Stimulated activated CD4-positive, alpha-beta T cell treated with anti-CD3 and anti-CD28 coated beads, Interleukin-15, amount 100 ng/mL, for 24 hours (primary cell): ENCODE results near the gene MFSD12.

ENCODE experiments used
- DNase-seq: peaks from one replicate; pipeline ENCODE4 v3.0.0-alpha.2; 2020

The MFSD12 gene

DNA sequence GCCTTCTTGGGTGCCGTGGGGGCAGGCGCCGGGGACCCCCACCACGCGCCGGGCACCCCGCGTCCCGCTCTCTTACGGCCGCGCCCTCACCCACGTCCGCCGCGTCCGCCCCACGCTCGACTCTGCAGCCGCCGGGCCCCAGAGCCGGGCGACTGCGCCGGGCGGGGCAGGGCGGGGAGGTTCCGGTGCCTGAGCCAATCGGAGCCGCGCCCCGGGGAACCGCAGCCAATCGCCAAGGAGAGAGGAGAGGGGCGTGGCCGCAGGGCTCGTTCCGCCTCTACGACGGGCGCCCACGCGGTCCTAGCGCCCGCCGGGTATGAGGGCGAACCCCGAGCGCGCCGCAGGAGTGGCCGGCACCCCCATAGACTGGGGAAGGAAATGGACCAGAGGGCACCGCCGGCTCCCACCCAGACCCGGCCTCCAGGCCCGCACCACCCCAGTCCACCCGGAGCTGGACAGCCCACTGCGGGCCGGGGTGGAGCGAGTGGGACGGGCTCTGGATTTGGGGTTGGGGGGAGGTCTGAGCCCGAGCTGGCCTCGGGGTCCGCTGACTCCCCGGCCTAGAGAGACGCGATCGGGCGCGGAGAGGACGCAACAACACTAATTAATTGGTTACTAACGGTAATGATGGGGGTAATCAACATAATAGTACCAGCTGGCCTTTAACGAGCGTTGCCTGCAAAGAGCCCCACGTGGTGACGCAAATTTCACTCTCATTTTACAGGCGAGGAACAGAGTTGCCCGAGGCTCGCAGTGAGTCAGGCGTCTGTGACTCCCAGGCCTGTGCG lies at the start of gene MFSD12:
Gene MFSD12, minus strand, starts transcription at position 126 of the 788 bp plus-strand sequence. CDS start 183 bp downstream, outside the sequence.
- DNase-seq: peak; percentile 98

DNA sequence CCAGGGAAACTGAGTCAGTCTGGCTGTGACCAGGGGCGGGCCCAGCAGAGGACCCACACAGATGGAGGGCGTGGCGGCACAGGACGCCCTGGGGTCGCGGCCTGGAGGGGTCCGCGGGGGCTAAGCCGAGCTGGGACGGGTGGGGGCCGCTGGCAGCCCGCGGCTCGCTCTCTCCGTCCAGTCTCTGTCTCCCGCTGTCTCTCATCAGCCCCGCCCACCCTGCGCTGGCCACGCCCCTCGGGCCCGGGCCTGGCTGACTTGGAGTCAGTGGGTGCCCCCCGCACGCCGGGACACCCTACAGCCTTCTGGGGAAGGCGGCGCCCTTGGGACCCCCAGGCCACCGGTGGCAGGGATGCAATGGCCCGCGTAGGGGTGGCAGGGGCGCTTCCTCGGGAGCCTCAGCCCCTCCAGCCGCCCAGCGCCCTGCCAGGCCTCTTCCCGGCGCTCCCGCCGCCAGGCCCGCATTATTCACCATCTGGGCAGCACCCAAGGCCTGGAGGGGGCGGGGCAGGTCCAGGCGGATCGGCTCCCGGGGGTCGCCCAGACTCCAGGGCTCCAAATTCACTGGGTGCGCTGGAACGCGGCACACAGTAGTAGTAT lies 49.4 kb upstream of the MFSD12 start, which contains the start of gene TBXA2R:
Gene TBXA2R, minus strand, starts transcription at position 186 of the 600 bp plus-strand sequence. CDS start 6,241 bp downstream, outside the sequence.
- DNase-seq: peak; percentile 77

DNA sequence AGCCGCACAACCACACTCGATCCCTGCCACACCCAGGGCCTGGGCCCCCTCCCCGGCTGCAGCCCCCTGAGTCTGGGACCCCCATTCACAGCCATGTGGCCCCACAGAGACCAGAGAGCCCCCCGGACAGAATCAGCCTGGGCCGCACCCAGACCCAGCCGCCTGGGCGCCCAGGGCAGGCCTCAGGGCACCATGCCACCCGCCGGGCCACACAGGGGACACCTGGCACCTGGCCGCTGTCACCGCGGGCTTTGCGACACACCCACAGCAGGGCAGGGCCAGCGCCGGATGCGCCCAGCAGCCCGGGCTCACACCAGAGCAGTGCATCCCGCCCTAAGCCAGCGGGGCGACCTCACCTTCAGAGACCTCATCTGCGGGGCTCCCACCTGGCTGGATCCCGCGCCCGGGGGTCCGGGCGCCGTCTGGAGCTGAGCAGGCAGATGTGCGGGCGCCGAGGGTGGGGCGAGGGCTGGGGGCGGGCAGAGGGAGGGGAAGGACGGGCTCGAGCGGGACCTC lies 48.8 kb upstream of the MFSD12 start:
- DNase-seq: peak; percentile 49

DNA sequence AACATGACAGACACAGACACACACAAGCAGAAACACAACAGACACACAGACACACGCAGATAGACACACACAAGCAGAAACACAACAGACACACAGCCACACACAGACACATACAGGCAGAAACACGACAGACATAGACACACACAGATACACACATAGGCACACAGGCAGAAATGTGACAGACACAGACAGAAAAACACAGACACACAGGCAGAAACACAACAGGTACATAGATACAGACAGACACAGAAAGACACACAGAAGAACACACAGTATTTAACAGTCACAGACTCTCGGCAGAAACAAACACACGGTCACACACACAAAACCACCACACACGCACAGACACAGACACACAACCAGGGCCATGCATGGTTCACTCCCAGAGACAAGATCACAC lies 48.4 kb upstream of the MFSD12 start:
- DNase-seq: no peak

DNA sequence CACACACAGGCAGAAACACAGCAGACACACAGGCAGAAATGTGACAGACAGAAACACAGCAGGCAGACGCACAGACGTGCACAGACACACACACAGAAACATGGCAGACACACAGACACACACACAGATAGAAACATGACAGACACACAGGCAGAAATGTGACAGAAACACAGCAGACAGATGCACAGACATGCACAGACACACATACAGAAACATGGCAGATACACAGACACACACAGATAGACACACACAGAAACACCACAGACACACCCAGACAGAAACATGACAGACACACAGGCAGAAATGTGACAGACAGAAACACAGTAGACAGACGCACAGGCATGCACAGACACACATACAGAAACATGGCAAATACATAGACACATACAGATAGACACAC lies 48.0 kb upstream of the MFSD12 start:
- DNase-seq: no peak

DNA sequence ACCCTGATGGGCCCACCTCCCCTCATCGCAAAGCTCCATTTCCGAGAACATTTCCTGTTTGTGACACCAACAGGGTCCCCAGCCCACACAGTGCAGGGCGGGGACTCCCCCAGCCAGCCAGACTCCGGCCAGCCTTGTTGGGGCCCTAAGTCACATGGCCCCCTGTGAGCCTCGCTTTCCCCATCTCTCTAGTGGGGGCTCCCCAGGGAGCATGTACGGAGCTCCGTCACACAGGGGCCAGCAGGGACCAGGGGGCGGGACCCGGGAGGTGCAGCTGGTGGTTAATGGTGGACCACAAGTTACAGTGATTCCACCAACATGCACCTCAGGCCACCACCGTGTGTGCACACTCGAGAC lies 47.6 kb upstream of the MFSD12 start:
- DNase-seq: peak; percentile 25

DNA sequence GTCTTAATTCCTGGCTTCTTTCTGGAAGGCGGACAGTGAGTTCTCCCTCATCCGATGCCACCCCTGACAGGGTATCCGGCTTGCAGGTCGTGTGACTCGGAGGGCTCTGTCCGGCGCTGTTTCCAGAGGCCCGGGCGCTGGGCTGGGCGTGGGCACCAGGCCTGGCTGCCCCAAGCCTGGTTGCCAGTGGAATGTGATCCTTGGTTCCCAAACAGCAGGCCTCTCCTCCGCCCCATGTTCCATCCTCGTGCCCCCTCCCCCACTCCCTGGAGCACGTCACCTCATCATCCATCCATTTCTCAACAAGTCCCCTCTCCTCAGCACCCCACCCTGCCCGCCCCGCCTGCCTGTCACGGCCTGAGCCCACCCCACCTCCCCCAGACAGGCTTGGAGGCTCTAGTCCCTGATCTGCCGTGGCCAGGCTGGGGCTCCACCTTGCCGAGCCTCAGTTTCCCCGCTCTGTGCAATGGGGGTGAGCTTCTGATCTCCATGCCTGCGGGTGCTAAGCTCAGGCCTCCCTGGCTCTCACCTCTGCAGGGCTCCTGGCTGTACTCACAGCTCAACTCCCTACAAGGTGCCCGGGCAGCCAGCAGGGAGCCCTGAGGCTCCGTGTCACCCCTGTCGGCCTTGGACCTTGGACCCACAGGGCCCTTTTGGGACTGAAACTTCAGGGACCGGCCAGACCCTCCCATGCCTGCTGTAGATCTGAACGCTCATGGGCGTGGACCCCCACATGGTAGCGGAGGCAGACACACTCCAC lies 47.0 kb upstream of the MFSD12 start:
- no peak for DNase-seq

DNA sequence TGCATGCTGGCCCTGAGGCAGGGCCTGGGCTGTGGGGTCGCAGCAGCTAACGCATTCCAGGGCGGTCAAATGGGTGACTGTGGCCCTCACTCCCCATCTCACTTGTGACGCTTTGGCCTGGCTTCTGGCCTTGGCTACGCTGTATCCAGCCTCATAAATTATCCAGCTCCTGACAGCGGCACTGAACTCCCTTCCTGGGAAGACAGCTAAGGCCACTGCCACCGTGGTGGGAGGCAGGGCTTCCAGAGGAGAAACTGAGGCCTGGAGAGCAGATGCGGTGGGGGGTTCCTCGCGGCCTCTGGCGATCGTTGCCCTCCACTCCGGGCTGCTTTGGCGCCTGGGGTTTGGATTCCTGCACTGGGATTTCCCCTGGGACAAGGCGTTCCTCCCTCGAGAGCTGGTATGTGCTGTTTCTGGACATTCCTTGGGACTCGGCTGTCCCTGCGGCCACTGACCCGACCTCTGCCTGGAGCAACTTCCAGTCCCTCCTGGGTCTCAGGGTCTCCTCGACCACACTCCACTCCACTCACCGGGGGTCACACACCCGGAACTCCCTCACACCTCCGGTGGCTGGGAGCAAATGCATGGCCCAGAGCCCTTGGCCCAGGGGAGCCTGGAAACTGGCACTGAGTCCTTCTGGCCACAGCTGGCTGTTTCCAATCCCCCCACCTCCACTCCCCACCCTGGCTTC lies 45.9 kb upstream of the MFSD12 start:
- DNase-seq: no peak

DNA sequence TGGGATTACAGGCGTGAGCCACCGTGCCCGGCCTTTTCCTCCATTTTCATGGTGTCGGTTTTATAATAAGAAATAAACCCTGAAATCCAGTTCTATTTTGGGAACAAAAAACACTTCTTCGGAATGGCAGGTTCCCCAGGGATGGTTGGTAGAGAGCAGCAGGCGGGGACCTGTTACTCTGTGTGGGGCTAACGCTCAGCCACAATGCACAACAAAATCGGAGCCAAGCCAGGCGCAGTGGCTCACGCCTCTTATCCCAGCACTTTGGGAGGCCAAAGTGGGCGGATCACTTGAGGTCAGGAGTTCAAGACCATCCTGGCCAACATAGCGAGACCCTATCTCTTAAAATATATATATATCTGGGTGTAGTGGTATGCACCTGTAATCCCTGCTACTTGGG lies 43.6 kb upstream of the MFSD12 start:
- DNase-seq: no peak

DNA sequence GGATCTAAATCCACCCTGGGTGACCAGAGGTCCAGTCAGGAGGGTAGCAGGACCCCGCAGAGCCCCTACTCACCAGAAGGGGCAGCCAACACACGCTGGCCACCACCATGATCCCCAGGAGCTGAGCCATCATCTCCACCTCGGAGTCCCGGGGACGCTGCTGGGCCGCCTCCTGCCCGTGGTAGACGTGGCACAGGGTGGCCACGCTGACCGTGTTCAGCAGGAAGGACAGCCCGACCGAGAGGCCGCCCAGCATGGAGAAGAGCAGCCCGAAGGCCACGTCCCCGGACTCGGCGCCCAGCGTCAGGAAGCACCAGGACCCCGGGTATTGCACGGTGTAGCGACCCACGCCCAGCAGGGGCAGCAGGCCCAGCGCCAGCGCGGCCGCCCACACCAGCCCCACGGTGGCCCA lies 42.4 kb upstream of the MFSD12 start:
- no peak for DNase-seq

DNA sequence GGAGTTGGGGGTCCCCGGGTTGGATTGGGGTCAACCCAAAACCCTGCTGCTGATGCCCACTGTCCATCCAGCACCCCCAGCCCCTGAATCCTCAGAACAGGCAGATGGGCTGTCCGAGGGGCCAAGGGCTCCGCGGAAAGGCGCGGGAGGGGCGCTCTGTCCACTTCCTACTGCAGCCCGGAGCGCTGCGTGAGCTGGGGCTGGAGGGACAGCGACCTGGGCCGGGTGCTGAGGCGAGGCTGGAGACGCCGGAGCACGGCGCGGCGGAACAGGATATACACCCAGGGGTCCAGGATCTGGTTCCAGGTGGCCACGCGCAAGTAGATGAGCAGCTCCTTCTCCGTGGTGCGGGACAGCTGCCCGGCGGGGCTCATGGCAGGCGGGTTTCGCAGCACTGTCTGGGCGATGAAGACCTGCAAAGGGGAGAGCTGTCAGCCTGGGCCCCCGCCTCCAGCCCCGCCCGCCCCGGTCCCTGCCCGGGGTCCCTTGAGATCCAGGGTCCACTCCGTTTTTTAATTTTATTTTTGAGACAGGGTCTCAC lies 38.2 kb upstream of the MFSD12 start:
- no peak for DNase-seq

DNA sequence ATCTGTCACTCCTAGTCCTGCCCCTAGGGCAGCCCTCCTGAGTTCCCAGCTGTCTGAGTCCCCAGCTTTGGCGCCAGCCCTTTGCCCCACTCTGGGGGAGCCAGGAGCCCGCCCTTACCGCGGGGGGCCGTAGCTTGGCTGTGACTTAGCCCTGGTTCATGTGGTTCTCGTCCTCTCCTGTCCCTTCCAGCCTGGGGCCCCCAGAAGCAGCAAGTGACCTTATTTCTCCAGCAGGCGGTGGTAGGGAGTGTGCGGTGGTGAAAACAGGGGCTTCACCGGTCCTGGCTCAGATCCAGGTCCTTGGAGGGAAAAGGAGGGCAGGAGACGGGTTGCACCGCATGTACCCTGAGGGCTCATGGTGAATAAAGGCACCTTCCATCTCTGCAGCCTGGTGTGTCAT lies 35.8 kb upstream of the MFSD12 start:
- DNase-seq: no peak

DNA sequence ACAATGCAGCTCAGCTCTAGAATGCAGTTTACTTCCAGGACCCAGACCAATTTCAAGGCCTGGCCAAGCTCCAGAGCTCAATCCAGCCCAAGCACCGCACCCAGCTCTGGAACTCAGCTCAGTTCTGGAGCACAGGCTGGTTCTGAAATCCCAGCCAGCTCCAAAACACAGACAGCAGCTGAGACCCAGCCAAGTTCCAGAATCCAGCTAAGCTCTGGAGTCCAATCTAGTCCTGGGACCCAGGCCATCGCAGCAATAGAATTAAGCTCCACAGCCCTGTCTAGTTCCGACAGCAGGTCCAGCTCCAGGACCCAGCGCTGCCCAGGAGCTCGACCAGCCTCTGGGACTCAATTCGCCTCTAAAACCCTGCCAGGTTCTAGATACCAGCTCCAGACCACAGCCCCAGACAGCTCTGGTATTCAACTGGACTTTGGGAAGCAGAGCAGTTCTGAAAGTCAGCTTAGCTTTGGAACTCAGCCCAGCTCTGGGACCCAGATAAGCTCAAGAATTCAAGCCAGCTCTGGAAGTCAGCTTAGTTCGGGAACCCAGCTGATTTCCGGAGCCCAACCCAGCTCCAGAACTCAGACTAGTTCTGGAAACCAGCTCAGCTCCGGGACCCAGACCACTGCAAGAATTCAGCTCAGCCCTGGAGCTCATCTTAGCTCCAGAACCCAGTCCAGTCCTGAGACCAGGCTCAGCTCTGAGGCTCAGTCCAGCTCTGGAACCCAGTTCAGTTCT lies 34.7 kb upstream of the MFSD12 start:
- DNase-seq: no peak

DNA sequence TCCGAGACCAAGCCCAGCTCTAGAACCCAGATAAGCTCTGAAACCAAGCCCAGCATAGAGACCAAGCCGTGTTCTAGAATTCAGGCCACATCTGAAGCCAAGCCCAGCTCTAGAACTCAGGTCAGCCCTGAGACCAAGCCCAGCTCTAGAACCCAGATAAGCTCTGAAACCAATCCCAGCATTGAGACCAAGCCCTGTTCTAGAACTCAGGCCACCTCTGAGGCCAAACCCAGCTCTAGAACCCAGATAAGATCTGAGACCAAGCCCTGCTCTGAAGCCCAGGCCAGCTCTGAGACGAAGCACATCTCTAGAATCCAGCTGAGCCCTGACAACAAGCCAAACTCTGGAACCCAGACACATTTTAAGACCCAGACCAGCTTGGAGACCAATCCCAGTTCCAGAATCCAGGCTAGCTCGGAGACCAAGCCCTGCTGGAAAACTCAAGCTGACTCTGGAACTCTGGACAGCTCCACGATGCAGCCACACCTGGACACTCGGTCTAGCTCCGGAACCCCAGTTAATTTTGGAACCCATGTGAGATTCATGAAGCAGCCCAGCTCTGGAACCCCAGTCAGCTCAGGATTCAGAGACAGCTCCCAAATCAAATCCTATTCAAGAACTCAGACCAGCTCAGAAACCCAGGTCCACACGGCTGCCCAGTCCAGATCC lies 33.7 kb upstream of the MFSD12 start:
- no peak for DNase-seq

DNA sequence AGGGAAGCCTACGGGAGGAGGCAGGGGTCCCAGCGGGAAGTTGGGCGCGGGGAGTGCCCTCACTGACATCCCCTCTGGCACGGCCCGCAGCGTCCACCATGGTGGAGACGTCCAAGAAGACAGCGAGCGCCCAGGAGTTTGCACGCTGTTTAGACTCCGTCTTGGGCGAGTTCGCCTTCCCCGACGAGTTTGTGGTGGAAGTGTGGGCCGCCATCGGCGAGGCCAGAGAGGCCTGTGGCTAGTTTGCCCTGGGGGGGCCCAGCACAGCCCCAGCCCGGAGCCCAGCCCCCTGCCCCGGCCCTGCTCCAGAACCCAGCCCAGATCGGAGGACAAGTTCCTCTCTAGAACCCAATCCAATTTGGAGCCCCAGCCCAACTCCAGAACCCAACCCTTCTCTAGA lies 32.6 kb upstream of the MFSD12 start:
- no peak for DNase-seq

DNA sequence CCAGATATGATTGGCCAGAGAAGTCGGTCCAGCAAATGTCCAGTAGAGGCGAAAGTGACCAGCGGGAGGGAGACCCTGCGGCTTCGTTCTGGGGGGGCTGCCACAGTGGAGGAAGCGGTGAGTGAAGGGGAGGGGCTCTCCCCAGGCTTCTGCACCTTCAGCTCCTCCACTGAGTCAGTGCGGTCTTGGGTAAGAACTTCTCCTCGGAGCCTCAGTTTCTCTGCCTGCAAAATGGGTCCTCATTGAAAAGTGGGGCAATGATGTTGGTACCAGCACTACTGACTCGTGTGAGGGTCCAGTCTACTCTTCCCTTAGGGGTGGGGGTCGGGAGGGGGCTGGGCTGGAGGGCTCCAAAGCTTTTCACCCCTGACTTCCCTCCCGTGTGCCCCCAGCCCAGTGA lies 32.1 kb upstream of the MFSD12 start:
- no peak for DNase-seq

DNA sequence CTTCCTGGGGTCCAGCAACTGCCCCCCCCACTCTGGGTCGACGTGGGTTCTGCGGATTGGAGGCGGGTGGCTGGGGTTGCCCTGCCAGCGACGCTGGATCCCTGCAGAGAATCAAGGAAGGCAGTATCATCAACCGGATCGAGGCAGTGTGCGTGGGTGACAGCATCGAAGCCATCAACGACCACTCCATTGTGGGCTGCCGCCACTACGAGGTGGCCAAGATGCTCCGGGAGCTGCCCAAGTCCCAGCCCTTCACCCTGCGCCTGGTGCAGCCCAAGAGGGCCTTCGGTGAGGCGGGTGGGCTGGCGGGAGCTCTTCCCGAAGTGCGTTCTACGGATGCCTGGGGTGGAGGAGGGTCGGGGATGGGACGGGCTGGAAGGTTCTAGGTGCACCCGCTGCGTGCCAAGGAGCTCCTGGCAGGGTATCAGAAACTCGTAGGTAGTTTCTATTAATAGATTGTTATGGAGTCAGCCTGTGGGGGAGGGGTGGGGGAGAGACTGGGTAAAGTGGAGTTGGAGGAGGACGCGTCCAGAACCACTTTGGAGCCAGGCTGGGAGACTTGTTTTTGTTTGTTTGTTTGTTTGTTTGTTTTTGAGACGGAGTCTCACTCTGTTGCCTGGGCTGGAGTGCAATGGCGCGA lies 29.4 kb upstream of the MFSD12 start:
- DNase-seq: no peak

DNA sequence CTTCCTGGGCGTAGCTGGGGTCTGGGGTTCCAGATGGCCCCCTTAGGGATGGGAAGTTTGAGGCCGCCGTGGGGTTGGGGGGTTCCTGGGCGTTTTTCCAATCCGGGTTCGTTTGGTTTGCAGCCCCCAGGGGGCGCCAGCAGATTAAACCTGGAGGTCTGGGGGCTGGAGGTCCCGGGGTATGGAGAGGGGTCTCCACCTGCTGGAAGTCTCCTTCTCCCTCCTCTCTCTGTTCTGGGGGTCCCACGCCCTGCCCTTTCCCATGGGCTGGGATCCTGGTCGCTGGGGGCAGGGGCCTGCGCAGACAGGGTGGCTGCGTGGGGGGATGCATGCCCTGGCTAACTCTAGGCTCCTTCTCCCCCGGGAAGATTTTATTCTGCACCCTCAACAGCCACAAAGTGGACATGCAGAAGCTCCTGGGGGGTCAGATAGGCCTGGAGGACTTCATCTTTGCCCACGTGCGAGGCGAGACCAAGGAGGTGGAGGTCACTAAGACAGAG lies 28.8 kb upstream of the MFSD12 start:
- peak; percentile 54 for DNase-seq

DNA sequence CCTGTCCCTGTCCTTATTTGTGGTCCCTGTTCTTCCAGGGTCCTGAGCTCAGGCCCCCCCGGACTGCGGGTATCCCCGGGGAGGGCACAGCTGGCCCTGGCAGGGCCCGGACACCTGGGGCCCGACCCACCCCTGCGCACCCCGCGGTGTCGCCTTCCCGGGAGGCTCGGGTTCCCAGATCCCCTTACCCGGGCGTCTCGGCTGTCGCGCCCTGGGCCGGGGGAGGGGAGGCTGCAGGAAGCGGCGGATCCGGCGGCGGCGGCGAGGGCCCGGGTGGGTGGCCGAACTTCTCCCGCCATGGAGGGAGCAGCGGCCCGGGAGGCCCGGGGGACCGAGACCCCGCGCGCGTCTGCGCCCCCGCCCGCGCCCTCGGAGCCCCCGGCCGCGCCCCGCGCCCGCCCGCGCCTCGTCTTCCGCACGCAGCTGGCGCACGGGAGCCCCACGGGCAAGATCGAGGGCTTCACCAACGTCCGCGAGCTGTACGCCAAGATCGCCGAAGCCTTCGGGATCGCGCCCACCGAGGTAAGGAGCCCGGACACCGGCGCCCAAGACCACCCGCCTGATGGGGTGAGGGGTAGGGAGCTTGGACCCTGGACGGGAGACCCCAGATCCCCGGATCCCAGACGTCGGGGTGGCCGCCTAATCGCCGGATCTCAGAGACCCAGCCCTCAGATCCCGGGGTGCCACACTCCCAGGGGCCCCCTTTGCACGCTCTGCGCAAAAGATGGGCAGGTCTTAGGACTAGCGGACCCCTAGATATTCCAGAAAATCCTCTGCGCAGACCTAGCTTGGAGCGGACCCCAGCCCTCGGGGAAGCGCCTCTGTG lies 28.1 kb upstream of the MFSD12 start, which contains the start of gene GIPC3:
Gene GIPC3, plus strand, starts transcription at position 178 of the 826 bp plus-strand sequence. Its CDS starts 120 bp downstream, at position 298.
- peak; percentile 29 for DNase-seq
